Natural killer cell (primary cell): Measurements from ENCODE around the gene ANKRD28. TPM values are rescaled to one million over a fixed set of nuclear protein-coding genes. Genes with fewer than 3 reads are reported as not detected.

Experiments
- ATAC-seq, 3 donors: fragments of 150-1000 bp in 2 of 3; fragments of 200-7000 bp in 1 of 3; cut with Tn5 transposase; 1 replicate in 1 of 3; 2 replicates in 2 of 3; pipeline ENCODE4 v1.10.0; 2021; ENCODE audit warnings: mild to moderate bottlenecking in 2 of 3, moderate library complexity in 2 of 3
- DNase-seq, 2 donors: peaks; one replicate each; pipeline versions ENCODE4 v3.0.0 to v3.0.0-alpha.2; 2013 to 2021; ENCODE audit warnings: mixed read lengths in 1 of 2
- H3K27ac ChIP-seq: one replicate; pipeline ENCODE4 v1.5.1; 2013; ENCODE audit warnings: mild to moderate bottlenecking, low read length
- H3K27me3 ChIP-seq: one replicate; pipeline ENCODE4 v1.6.1; 2013; ENCODE audit warnings: low read length; ENCODE audit not compliant: control insufficient read depth, insufficient read depth
- H3K36me3 ChIP-seq: one replicate; pipeline ENCODE4 v1.6.1; 2013; ENCODE audit warnings: low read length; ENCODE audit not compliant: control insufficient read depth, insufficient read depth
- H3K4me1 ChIP-seq: one replicate; pipeline ENCODE4 v1.6.1; 2013; ENCODE audit warnings: low read length; ENCODE audit not compliant: control insufficient read depth, insufficient read depth
- H3K4me3 ChIP-seq: one replicate; pipeline ENCODE4 v1.5.1; 2013; ENCODE audit warnings: low read length
- H3K9me3 ChIP-seq: one replicate; pipeline ENCODE4 v1.6.1; 2013; ENCODE audit warnings: low read length; ENCODE audit not compliant: control insufficient read depth, insufficient read depth
- H3K27ac Mint-ChIP-seq, 2 donors: one replicate each; pipeline ENCODE4 v1.8.0; 2022; ENCODE audit warnings: mild to moderate bottlenecking in 2 of 2, mixed read lengths in 2 of 2, moderate library complexity in 1 of 2
- H3K27me3 Mint-ChIP-seq, 2 donors: one replicate each; pipeline ENCODE4 v1.8.0; 2022; ENCODE audit warnings: low read depth in 2 of 2, mixed read lengths in 2 of 2
- H3K36me3 Mint-ChIP-seq: one replicate; pipeline ENCODE4 v1.8.0; 2022; ENCODE audit warnings: mixed read lengths
- H3K4me1 Mint-ChIP-seq, 2 donors: one replicate each; pipeline ENCODE4 v1.8.0; 2022; ENCODE audit warnings: mixed read lengths in 2 of 2
- H3K4me3 Mint-ChIP-seq: one replicate; pipeline ENCODE4 v1.8.0; 2022; ENCODE audit warnings: mild to moderate bottlenecking, moderate library complexity, mixed read lengths
- H3K9me3 Mint-ChIP-seq, 2 donors: one replicate each; pipeline ENCODE4 v1.8.0; 2022; ENCODE audit warnings: mixed read lengths in 2 of 2
- CTCF ChIP-seq: fragments of 200-600 bp; IDR thresholded peaks from one replicate; pipeline ENCODE4 v1.8.0; 2022; ENCODE audit warnings: antibody characterized with exemption
- WGBS: methylation state at CpG from one replicate; pipeline ENCODE4 v1.1.7; 2013; ENCODE audit warnings: missing lambda C conversion rate; ENCODE audit not compliant: insufficient coverage; 5-methylcytosine and 5-hydroxymethylcytosine counted together
- intact Hi-C: fragments of 100-400 bp; cut with micrococcal nuclease; formaldehyde crosslinking; loops from one replicate; pipeline ENCODE4 v1.14.2; 2022
- total RNA-seq, 4 donors: library from RNA; stranded (reverse); fragments of 120-200 nt in 1 of 4; gene quantifications; one replicate each; pipeline versions ENCODE4 v1.2.3 to v1.2.4, GENCODE V29; 2013 to 2022

Gene ANKRD28
- total RNA-seq, 3 donors from 2014 or later (not counting 1 experiment from before 2014, with no cell fraction given), result 58.0 to 99.7 (median 91.7) TPM

DNA sequence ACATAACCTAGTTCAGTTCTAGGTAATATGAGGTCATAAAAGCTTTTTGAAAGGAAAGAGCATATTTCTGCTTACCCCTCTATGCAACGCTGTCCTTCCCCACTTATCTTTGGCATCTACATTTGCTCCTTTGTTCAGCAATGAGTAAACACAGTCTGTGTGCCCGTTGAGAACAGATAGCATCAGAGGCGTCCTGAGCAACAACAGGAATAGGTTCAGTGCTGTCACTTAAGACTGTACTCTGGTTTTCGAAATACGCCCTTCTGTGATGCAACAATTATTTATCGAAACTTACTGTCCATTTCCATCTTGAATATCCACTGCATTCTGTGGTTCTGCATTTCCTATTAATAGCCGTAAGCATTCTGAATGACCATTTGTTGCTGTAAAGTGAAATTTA lies 111.9 kb downstream of the ANKRD28 start:
- WGBS, result 77% methylated on average over 6 of the region's 7 CpGs
- Mint-ChIP-seq H3K27ac (no peak overlapping the region), H3K27me3 (no peaks in the 10 kb centered on the region), H3K9me3 (no peaks in the 10 kb centered on the region), H3K4me1 (no peaks in the 10 kb centered on the region), H3K36me3 (peaks cover 17% of the 10 kb centered on the region), H3K4me3 (no peak overlapping the region)
- ATAC-seq (peak in 1 of 3 donors; percentile 85), DNase-seq (peak in 1 of 2 donors; percentile 9)
- no peaks in the 10 kb centered on the region for H3K27me3 ChIP-seq
- H3K36me3 ChIP-seq, result peaks cover 48% of the 10 kb centered on the region
- no peak overlapping the region for H3K4me3 ChIP-seq
- H3K27ac ChIP-seq, result no peak overlapping the region
- H3K9me3 ChIP-seq, result no peaks in the 10 kb centered on the region
- H3K4me1 ChIP-seq, result no peaks in the 10 kb centered on the region
- intact Hi-C loops, result no loop called here
- no peak for TF ChIP-seq CTCF

DNA sequence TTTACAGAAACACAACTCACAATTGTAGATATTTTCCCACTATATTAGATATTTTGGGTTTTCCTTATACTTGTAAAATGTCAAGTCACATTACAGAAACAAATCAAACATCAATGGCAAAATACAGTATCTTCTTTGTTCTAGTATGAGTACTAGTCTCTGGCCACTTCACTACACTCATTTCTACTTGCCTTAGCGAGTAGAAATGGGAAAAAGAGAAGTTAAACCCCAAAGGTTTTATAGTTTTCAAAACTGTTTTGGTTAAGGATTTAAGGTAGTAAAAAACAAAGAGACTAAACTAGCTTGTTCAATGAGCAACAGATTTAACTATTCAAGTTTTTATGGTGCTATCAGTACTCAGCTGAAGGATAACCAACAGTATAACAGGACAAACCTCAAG lies 114.5 kb downstream of the ANKRD28 start:
- Histone ChIP-seq H3K4me1 (no peaks in the 10 kb centered on the region), H3K9me3 (no peaks in the 10 kb centered on the region), H3K36me3 (peaks cover 48% of the 10 kb centered on the region), H3K27me3 (no peaks in the 10 kb centered on the region), H3K4me3 (no peak overlapping the region), H3K27ac (no peak overlapping the region)
- Mint-ChIP-seq H3K4me1 (no peaks in the 10 kb centered on the region), H3K36me3 (peaks cover 9% of the 10 kb centered on the region), H3K9me3 (no peaks in the 10 kb centered on the region), H3K4me3 (no peak overlapping the region), H3K27ac (peak overlapping the region in 1 of 2 donors; percentile 38), H3K27me3 (no peaks in the 10 kb centered on the region)
- no CpG with 5 or more reads among the region's 1 CpG for WGBS
- no peak for ATAC-seq
- DNase-seq, result no peak
- intact Hi-C loops, result no loop called here
- TF ChIP-seq CTCF, result no peak

DNA sequence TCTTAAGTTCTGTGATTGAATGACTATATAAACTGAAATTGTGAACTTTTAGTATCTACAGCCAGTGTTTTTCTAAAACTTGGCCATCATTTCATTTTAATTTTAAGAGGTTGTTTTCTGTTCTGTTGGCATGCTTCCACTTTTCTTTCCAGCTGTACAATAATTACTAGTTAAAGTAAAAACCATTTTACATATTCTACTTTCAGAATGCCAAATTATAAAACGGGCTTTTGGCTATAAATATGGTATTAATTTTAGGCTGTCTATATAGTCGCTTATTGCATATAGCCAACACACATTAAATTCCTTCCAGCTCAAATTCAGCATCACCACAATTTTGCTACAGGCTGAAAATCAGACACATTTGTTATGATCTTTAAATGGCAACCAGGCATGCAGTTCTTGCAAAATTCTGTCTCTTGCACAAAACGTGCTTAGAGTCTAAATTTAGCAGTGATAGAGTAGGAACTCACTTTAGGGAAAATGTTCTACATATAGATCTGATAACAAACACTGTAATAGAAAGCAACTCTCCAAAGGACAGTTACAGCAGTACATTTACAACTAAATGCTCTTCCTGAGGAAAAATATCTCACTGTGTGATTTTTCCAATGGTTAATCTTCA lies 115.1 kb downstream of the ANKRD28 start:
- Histone ChIP-seq H3K9me3 (no peaks in the 10 kb centered on the region), H3K27me3 (no peaks in the 10 kb centered on the region), H3K4me1 (no peaks in the 10 kb centered on the region), H3K4me3 (no peak overlapping the region), H3K36me3 (peaks cover 47% of the 10 kb centered on the region), H3K27ac (no peak overlapping the region)
- Mint-ChIP-seq H3K36me3 (peaks cover 9% of the 10 kb centered on the region), H3K4me1 (no peaks in the 10 kb centered on the region), H3K4me3 (no peak overlapping the region), H3K27ac (peak overlapping the region in 1 of 2 donors; percentile 38), H3K27me3 (no peaks in the 10 kb centered on the region), H3K9me3 (no peaks in the 10 kb centered on the region)
- intact Hi-C loops, result no loop called here
- DNase-seq (no peak), ATAC-seq (no peak)
- no peak for TF ChIP-seq CTCF
- 100% methylated on average over 1 of the region's 3 CpGs for WGBS

- WGBS, result 82% methylated on average over 1 of the region's 2 CpGs
- Histone ChIP-seq H3K4me1 (no peaks in the 10 kb centered on the region), H3K4me3 (no peak overlapping the region), H3K27me3 (no peaks in the 10 kb centered on the region), H3K9me3 (no peaks in the 10 kb centered on the region), H3K27ac (no peak overlapping the region), H3K36me3 (peaks cover 55% of the 10 kb centered on the region)
- intact Hi-C loops, result no loop called here
- DNase-seq (no peak), ATAC-seq (peak in 1 of 3 donors; percentile 59)
- TF ChIP-seq CTCF, result no peak
- Mint-ChIP-seq H3K36me3 (peaks cover 17% of the 10 kb centered on the region), H3K27me3 (no peaks in the 10 kb centered on the region), H3K9me3 (no peaks in the 10 kb centered on the region), H3K4me1 (no peaks in the 10 kb centered on the region), H3K4me3 (no peak overlapping the region), H3K27ac (no peak overlapping the region)
Measured at GRCh38 chr3:15681668-15682067, 116.1 kb downstream of the ANKRD28 start.
